Measurements from ENCODE around the gene HIVEP3.

Gene HIVEP3

GRCh38 chr1:41673806-41674205 is 244.9 kb downstream of the HIVEP3 start:
- Histone ChIP-seq H3K4me3 (ENCODE audit: low read length in 2 of 2) (no peak overlapping the region), H3K9me3 (ENCODE audit: control insufficient read depth in 2 of 2, low read length in 2 of 2) (no peaks in the 10 kb centered on the region), H3K27me3 (ENCODE audit: control insufficient read depth in 1 of 2, insufficient read depth in 2 of 2, low read length in 2 of 2) (no peaks in the 10 kb centered on the region), H3K27ac (ENCODE audit: low read length) (no peak overlapping the region), H3K36me3 (ENCODE audit: control insufficient read depth in 2 of 2, insufficient read depth in 2 of 2, low read length in 2 of 2) (no peaks in the 10 kb centered on the region), H3K9ac (ENCODE audit: low read length in 2 of 2) (no peak overlapping the region), H3K4me1 (ENCODE audit: control insufficient read depth, insufficient read depth, low read length) (peaks cover 16% of the 10 kb centered on the region)

GRCh38 chr1:41673378-41673777 is 245.3 kb downstream of the HIVEP3 start:
- H3K27ac ChIP-seq (ENCODE audit: low read length), result no peak overlapping the region
- no peaks in the 10 kb centered on the region for H3K9me3 ChIP-seq (ENCODE audit: control insufficient read depth in 2 of 2, low read length in 2 of 2)
- no peaks in the 10 kb centered on the region for H3K36me3 ChIP-seq (ENCODE audit: control insufficient read depth in 2 of 2, insufficient read depth in 2 of 2, low read length in 2 of 2)
- H3K4me1 ChIP-seq (ENCODE audit: control insufficient read depth, insufficient read depth, low read length), result peaks cover 12% of the 10 kb centered on the region
- no peaks in the 10 kb centered on the region for H3K27me3 ChIP-seq (ENCODE audit: control insufficient read depth in 1 of 2, insufficient read depth in 2 of 2, low read length in 2 of 2)
- no peak overlapping the region for H3K9ac ChIP-seq (ENCODE audit: low read length in 2 of 2)
- no peak overlapping the region for H3K4me3 ChIP-seq (ENCODE audit: low read length in 2 of 2)

GRCh38 chr1:41672641-41673361 is 245.9 kb downstream of the HIVEP3 start:
- Histone ChIP-seq H3K27ac (ENCODE audit: low read length) (no peak overlapping the region), H3K4me3 (ENCODE audit: low read length in 2 of 2) (no peak overlapping the region), H3K9me3 (ENCODE audit: control insufficient read depth in 2 of 2, low read length in 2 of 2) (no peaks in the 10 kb centered on the region), H3K9ac (ENCODE audit: low read length in 2 of 2) (no peak overlapping the region), H3K4me1 (ENCODE audit: control insufficient read depth, insufficient read depth, low read length) (peaks cover 9% of the 10 kb centered on the region), H3K36me3 (ENCODE audit: control insufficient read depth in 2 of 2, insufficient read depth in 2 of 2, low read length in 2 of 2) (no peaks in the 10 kb centered on the region), H3K27me3 (ENCODE audit: control insufficient read depth in 1 of 2, insufficient read depth in 2 of 2, low read length in 2 of 2) (no peaks in the 10 kb centered on the region)

- no peak overlapping the region for H3K9ac ChIP-seq (ENCODE audit: low read length in 2 of 2)
- H3K36me3 ChIP-seq (ENCODE audit: control insufficient read depth in 2 of 2, insufficient read depth in 2 of 2, low read length in 2 of 2), result no peaks in the 10 kb centered on the region
- no peak overlapping the region for H3K27ac ChIP-seq (ENCODE audit: low read length)
- H3K27me3 ChIP-seq (ENCODE audit: control insufficient read depth in 1 of 2, insufficient read depth in 2 of 2, low read length in 2 of 2), result no peaks in the 10 kb centered on the region
- peaks cover 9% of the 10 kb centered on the region for H3K4me1 ChIP-seq (ENCODE audit: control insufficient read depth, insufficient read depth, low read length)
- no peak overlapping the region for H3K4me3 ChIP-seq (ENCODE audit: low read length in 2 of 2)
- H3K9me3 ChIP-seq (ENCODE audit: control insufficient read depth in 2 of 2, low read length in 2 of 2), result no peaks in the 10 kb centered on the region
Measured at GRCh38 chr1:41672173-41672572, 246.5 kb downstream of the HIVEP3 start.

- H3K27me3 ChIP-seq (ENCODE audit: control insufficient read depth in 1 of 2, insufficient read depth in 2 of 2, low read length in 2 of 2), result no peaks in the 10 kb centered on the region
- no peak overlapping the region for H3K9ac ChIP-seq (ENCODE audit: low read length in 2 of 2)
- no peak overlapping the region for H3K27ac ChIP-seq (ENCODE audit: low read length)
- peaks cover 9% of the 10 kb centered on the region for H3K4me1 ChIP-seq (ENCODE audit: control insufficient read depth, insufficient read depth, low read length)
- H3K9me3 ChIP-seq (ENCODE audit: control insufficient read depth in 2 of 2, low read length in 2 of 2), result no peaks in the 10 kb centered on the region
- no peaks in the 10 kb centered on the region for H3K36me3 ChIP-seq (ENCODE audit: control insufficient read depth in 2 of 2, insufficient read depth in 2 of 2, low read length in 2 of 2)
- no peak overlapping the region for H3K4me3 ChIP-seq (ENCODE audit: low read length in 2 of 2)
Measured at GRCh38 chr1:41671116-41671755, 247.5 kb downstream of the HIVEP3 start.

GRCh38 chr1:41670217-41670957 is 248.3 kb downstream of the HIVEP3 start:
- H3K36me3 ChIP-seq (ENCODE audit: control insufficient read depth in 2 of 2, insufficient read depth in 2 of 2, low read length in 2 of 2), result no peaks in the 10 kb centered on the region
- no peaks in the 10 kb centered on the region for H3K27me3 ChIP-seq (ENCODE audit: control insufficient read depth in 1 of 2, insufficient read depth in 2 of 2, low read length in 2 of 2)
- no peak overlapping the region for H3K9ac ChIP-seq (ENCODE audit: low read length in 2 of 2)
- peaks cover 9% of the 10 kb centered on the region for H3K4me1 ChIP-seq (ENCODE audit: control insufficient read depth, insufficient read depth, low read length)
- no peaks in the 10 kb centered on the region for H3K9me3 ChIP-seq (ENCODE audit: control insufficient read depth in 2 of 2, low read length in 2 of 2)
- no peak overlapping the region for H3K4me3 ChIP-seq (ENCODE audit: low read length in 2 of 2)
- no peak overlapping the region for H3K27ac ChIP-seq (ENCODE audit: low read length)

- Histone ChIP-seq H3K27me3 (ENCODE audit: control insufficient read depth in 1 of 2, insufficient read depth in 2 of 2, low read length in 2 of 2) (no peaks in the 10 kb centered on the region), H3K9me3 (ENCODE audit: control insufficient read depth in 2 of 2, low read length in 2 of 2) (no peaks in the 10 kb centered on the region), H3K4me1 (ENCODE audit: control insufficient read depth, insufficient read depth, low read length) (peaks cover 11% of the 10 kb centered on the region), H3K4me3 (ENCODE audit: low read length in 2 of 2) (no peak overlapping the region), H3K36me3 (ENCODE audit: control insufficient read depth in 2 of 2, insufficient read depth in 2 of 2, low read length in 2 of 2) (no peaks in the 10 kb centered on the region), H3K9ac (ENCODE audit: low read length in 2 of 2) (no peak overlapping the region), H3K27ac (ENCODE audit: low read length) (no peak overlapping the region)
Measured at GRCh38 chr1:41668967-41669366, 249.8 kb downstream of the HIVEP3 start.

- no peaks in the 10 kb centered on the region for H3K36me3 ChIP-seq (ENCODE audit: control insufficient read depth in 2 of 2, insufficient read depth in 2 of 2, low read length in 2 of 2)
- no peak overlapping the region for H3K4me3 ChIP-seq (ENCODE audit: low read length in 2 of 2)
- H3K27ac ChIP-seq (ENCODE audit: low read length), result no peak overlapping the region
- H3K9ac ChIP-seq (ENCODE audit: low read length in 2 of 2), result no peak overlapping the region
- peaks cover 9% of the 10 kb centered on the region for H3K4me1 ChIP-seq (ENCODE audit: control insufficient read depth, insufficient read depth, low read length)
- no peaks in the 10 kb centered on the region for H3K27me3 ChIP-seq (ENCODE audit: control insufficient read depth in 1 of 2, insufficient read depth in 2 of 2, low read length in 2 of 2)
- H3K9me3 ChIP-seq (ENCODE audit: control insufficient read depth in 2 of 2, low read length in 2 of 2), result no peaks in the 10 kb centered on the region
Measured at GRCh38 chr1:41668054-41668660, 250.6 kb downstream of the HIVEP3 start.

GRCh38 chr1:41666981-41667631 is 251.6 kb downstream of the HIVEP3 start:
- H3K27me3 ChIP-seq (ENCODE audit: control insufficient read depth in 1 of 2, insufficient read depth in 2 of 2, low read length in 2 of 2), result no peaks in the 10 kb centered on the region
- H3K9ac ChIP-seq (ENCODE audit: low read length in 2 of 2), result no peak overlapping the region
- no peak overlapping the region for H3K27ac ChIP-seq (ENCODE audit: low read length)
- H3K4me3 ChIP-seq (ENCODE audit: low read length in 2 of 2), result no peak overlapping the region
- peaks cover 5% of the 10 kb centered on the region for H3K4me1 ChIP-seq (ENCODE audit: control insufficient read depth, insufficient read depth, low read length)
- H3K36me3 ChIP-seq (ENCODE audit: control insufficient read depth in 2 of 2, insufficient read depth in 2 of 2, low read length in 2 of 2), result no peaks in the 10 kb centered on the region
- no peaks in the 10 kb centered on the region for H3K9me3 ChIP-seq (ENCODE audit: control insufficient read depth in 2 of 2, low read length in 2 of 2)

All from stomach smooth muscle (tissue), 2 donors.